ENCODE measurements around the gene ZC2HC1B. TPM values are rescaled to one million over a fixed set of nuclear protein-coding genes. Genes with fewer than 3 reads are reported as not detected.

Gene ZC2HC1B
- total RNA-seq, 4 donors from 2014 or later, result not detected

- no peak for TF ChIP-seq CTCF (IDR thresholded peaks at IDR 0.05)
- no peak for TF ChIP-seq POLR2A (IDR thresholded peaks at IDR 0.05)
- intact Hi-C loops (cut with DNase I; ENCODE audit: low total_unique reads), result no loop called here
- H3K4me3 ChIP-seq (ENCODE audit: low read depth, poor library complexity, severe bottlenecking), result no peak overlapping the region
- WGBS, 2 donors, result 86% methylated on average over 9 of the region's 9 CpGs
- no peak for DNase-seq (ENCODE audit: low spot score in 2 of 2)
Measured at GRCh38 chr6:143952060-143952778, 87.9 kb downstream of the ZC2HC1B start.

GRCh38 chr6:143952947-143953701 lies 88.8 kb downstream of the ZC2HC1B start:
- no peak for TF ChIP-seq POLR2A (IDR thresholded peaks at IDR 0.05)
- TF ChIP-seq CTCF (IDR thresholded peaks at IDR 0.05), result no peak
- WGBS, 2 donors, result 86 to 88% methylated on average over 4 of the region's 4 CpGs
- intact Hi-C loops (cut with DNase I; ENCODE audit: low total_unique reads), result no loop called here
- no peak for DNase-seq (ENCODE audit: low spot score in 2 of 2)
- H3K4me3 ChIP-seq (ENCODE audit: low read depth, poor library complexity, severe bottlenecking), result no peak overlapping the region

- TF ChIP-seq POLR2A (IDR thresholded peaks at IDR 0.05) (no peak), CTCF (IDR thresholded peaks at IDR 0.05) (no peak)
- no peak for DNase-seq (ENCODE audit: low spot score in 2 of 2)
- intact Hi-C loops (cut with DNase I; ENCODE audit: low total_unique reads), result no loop called here
- 86 to 92% methylated on average over 4 of the region's 4 CpGs for WGBS, 2 donors
- no peak overlapping the region for H3K4me3 ChIP-seq (ENCODE audit: low read depth, poor library complexity, severe bottlenecking)
Measured at GRCh38 chr6:143953922-143954321, 89.6 kb downstream of the ZC2HC1B start.

GRCh38 chr6:143955971-143956370 lies 91.7 kb downstream of the ZC2HC1B start:
- no peak for DNase-seq (ENCODE audit: low spot score in 2 of 2)
- 93 to 94% methylated on average over 8 of the region's 8 CpGs for WGBS, 2 donors
- TF ChIP-seq CTCF (IDR thresholded peaks at IDR 0.05) (no peak), POLR2A (IDR thresholded peaks at IDR 0.05) (no peak)
- intact Hi-C loops (cut with DNase I; ENCODE audit: low total_unique reads), result no loop called here
- no peak overlapping the region for H3K4me3 ChIP-seq (ENCODE audit: low read depth, poor library complexity, severe bottlenecking)

GRCh38 chr6:143957679-143958274 lies 93.5 kb downstream of the ZC2HC1B start:
- no peak overlapping the region for H3K4me3 ChIP-seq (ENCODE audit: low read depth, poor library complexity, severe bottlenecking)
- 78 to 81% methylated on average over 4 of the region's 4 CpGs for WGBS, 2 donors
- TF ChIP-seq POLR2A (IDR thresholded peaks at IDR 0.05) (no peak), CTCF (IDR thresholded peaks at IDR 0.05) (no peak)
- intact Hi-C loops (cut with DNase I; ENCODE audit: low total_unique reads), result no loop called here
- no peak for DNase-seq (ENCODE audit: low spot score in 2 of 2)
